Activated CD4-positive, alpha-beta T cell treated with anti-CD3 and anti-CD28 coated beads for 1 hour (primary cell): Measurements from ENCODE around the gene SYNE2.
"Not testable (repeated sequence)": the region's sequence is repeated elsewhere in the genome, so short reads cannot be mapped to it uniquely, and the experiment has no call there.

Source experiments
- DNase-seq: peaks from one replicate; pipeline ENCODE4 v3.0.0-alpha.2; 2020

Gene SYNE2

GRCh38 chr14:63869940-63870752, 17.3 kb downstream of the SYNE2 start:
- DNase-seq, result not testable (repeated sequence)

GRCh38 chr14:63870753-63871037, 17.9 kb downstream of the SYNE2 start:
- DNase-seq, result not testable (repeated sequence)

GRCh38 chr14:63874223-63874622, 21.4 kb downstream of the SYNE2 start:
- no peak for DNase-seq

- no peak for DNase-seq
These were observed 22.5 kb downstream of the SYNE2 start for GRCh38 chr14:63875311-63875710.

- no peak for DNase-seq
These were observed 24.7 kb downstream of the SYNE2 start for GRCh38 chr14:63877550-63877939.

GRCh38 chr14:63878052-63878451, 25.2 kb downstream of the SYNE2 start:
- DNase-seq, result no peak

GRCh38 chr14:63878792-63879191, 26.0 kb downstream of the SYNE2 start:
- DNase-seq, result no peak

- DNase-seq, result no peak
These were observed 29.1 kb downstream of the SYNE2 start for GRCh38 chr14:63881926-63882325.

GRCh38 chr14:63887899-63888298, 35.1 kb downstream of the SYNE2 start:
- DNase-seq, result no peak

- no peak for DNase-seq
These were observed 37.7 kb downstream of the SYNE2 start for GRCh38 chr14:63890553-63890952.

GRCh38 chr14:63891148-63891975, 38.6 kb downstream of the SYNE2 start:
- no peak for DNase-seq

- DNase-seq, result no peak
These were observed 39.5 kb downstream of the SYNE2 start for GRCh38 chr14:63892265-63892664.

GRCh38 chr14:63893701-63894458, 41.1 kb downstream of the SYNE2 start:
- DNase-seq, result no peak

- DNase-seq, result no peak
These were observed 42.7 kb downstream of the SYNE2 start for GRCh38 chr14:63895510-63895909.

- no peak for DNase-seq
These were observed 43.5 kb downstream of the SYNE2 start for GRCh38 chr14:63896278-63896720.

GRCh38 chr14:63897721-63898163, 44.9 kb downstream of the SYNE2 start:
- DNase-seq, result no peak

- DNase-seq, result no peak
These were observed 47.1 kb downstream of the SYNE2 start for GRCh38 chr14:63899953-63900352.

- DNase-seq, result no peak
These were observed 48.8 kb downstream of the SYNE2 start for GRCh38 chr14:63901434-63902085.

GRCh38 chr14:63902375-63902976, 49.7 kb downstream of the SYNE2 start:
- DNase-seq, result no peak

- DNase-seq, result no peak
These were observed 51.9 kb downstream of the SYNE2 start for GRCh38 chr14:63904724-63905123.

- no peak for DNase-seq
These were observed 52.6 kb downstream of the SYNE2 start for GRCh38 chr14:63905370-63905769.

- no peak for DNase-seq
These were observed 56.0 kb downstream of the SYNE2 start for GRCh38 chr14:63908667-63909264.
